ENCODE data around the gene PLXNC1.

DNA sequence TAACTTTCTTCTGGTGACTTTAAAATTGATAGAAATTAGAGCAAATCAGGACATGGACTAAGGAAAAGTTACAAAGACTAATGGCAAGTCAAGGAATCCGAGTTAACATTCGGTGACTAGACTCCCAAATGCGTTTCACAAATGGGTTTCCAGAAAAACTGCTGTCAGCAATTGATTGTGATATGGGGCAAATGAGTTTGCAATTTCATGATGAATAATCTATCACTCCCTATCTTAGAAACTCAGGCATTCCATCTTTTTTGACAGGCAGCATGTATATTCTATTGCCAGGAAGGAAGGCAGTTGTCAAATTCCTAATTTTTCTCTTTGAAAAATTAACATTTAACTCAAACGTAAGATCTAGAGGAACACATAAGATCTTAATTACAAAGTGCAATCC is 40.5 kb upstream of the PLXNC1 start:
- TF ChIP-seq ZNF843 (tag by site-specific recombination; IDR thresholded peaks at IDR 0.05) (no peak), ZNF174 (tag by site-specific recombination; IDR thresholded peaks at IDR 0.05) (no peak)
- TF ChIP-seq, protein P1, sequence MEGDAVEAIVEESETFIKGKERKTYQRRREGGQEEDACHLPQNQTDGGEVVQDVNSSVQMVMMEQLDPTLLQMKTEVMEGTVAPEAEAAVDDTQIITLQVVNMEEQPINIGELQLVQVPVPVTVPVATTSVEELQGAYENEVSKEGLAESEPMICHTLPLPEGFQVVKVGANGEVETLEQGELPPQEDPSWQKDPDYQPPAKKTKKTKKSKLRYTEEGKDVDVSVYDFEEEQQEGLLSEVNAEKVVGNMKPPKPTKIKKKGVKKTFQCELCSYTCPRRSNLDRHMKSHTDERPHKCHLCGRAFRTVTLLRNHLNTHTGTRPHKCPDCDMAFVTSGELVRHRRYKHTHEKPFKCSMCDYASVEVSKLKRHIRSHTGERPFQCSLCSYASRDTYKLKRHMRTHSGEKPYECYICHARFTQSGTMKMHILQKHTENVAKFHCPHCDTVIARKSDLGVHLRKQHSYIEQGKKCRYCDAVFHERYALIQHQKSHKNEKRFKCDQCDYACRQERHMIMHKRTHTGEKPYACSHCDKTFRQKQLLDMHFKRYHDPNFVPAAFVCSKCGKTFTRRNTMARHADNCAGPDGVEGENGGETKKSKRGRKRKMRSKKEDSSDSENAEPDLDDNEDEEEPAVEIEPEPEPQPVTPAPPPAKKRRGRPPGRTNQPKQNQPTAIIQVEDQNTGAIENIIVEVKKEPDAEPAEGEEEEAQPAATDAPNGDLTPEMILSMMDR (tag by site-specific recombination; IDR thresholded peaks at IDR 0.05), result no peak
- TF ChIP-seq, protein P2, sequence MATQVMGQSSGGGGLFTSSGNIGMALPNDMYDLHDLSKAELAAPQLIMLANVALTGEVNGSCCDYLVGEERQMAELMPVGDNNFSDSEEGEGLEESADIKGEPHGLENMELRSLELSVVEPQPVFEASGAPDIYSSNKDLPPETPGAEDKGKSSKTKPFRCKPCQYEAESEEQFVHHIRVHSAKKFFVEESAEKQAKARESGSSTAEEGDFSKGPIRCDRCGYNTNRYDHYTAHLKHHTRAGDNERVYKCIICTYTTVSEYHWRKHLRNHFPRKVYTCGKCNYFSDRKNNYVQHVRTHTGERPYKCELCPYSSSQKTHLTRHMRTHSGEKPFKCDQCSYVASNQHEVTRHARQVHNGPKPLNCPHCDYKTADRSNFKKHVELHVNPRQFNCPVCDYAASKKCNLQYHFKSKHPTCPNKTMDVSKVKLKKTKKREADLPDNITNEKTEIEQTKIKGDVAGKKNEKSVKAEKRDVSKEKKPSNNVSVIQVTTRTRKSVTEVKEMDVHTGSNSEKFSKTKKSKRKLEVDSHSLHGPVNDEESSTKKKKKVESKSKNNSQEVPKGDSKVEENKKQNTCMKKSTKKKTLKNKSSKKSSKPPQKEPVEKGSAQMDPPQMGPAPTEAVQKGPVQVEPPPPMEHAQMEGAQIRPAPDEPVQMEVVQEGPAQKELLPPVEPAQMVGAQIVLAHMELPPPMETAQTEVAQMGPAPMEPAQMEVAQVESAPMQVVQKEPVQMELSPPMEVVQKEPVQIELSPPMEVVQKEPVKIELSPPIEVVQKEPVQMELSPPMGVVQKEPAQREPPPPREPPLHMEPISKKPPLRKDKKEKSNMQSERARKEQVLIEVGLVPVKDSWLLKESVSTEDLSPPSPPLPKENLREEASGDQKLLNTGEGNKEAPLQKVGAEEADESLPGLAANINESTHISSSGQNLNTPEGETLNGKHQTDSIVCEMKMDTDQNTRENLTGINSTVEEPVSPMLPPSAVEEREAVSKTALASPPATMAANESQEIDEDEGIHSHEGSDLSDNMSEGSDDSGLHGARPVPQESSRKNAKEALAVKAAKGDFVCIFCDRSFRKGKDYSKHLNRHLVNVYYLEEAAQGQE (tag by site-specific recombination; IDR thresholded peaks at IDR 0.05), result no peak

Data from HEK293 (cell line).